Keratinocyte (primary cell): ENCODE results near the gene IKZF1.

Experiments used
- EZH2 ChIP-seq: IDR thresholded peaks from one replicate; pipeline ENCODE4 v1.6.1; 2012; ENCODE audit warnings: inconsistent platforms, mild to moderate bottlenecking, low read length, moderate library complexity
- TF ChIP-seq, protein P1 (sequence below), 3 experiments: IDR thresholded peaks in 1 of 3; conservative IDR thresholded peaks in 1 of 3; optimal IDR thresholded peaks in 1 of 3; 2 replicates in 2 of 3; 3 replicates in 1 of 3; pipeline versions ENCODE3 to v1.5.1; 2011; ENCODE audit warnings: low read length in 3 of 3, mild to moderate bottlenecking in 3 of 3, moderate library complexity in 2 of 3, control low read depth in 1 of 3, inconsistent platforms in 1 of 3; ENCODE audit not compliant: insufficient read depth in 2 of 3; ENCODE audit errors: extremely low read depth in 1 of 3

DNA sequence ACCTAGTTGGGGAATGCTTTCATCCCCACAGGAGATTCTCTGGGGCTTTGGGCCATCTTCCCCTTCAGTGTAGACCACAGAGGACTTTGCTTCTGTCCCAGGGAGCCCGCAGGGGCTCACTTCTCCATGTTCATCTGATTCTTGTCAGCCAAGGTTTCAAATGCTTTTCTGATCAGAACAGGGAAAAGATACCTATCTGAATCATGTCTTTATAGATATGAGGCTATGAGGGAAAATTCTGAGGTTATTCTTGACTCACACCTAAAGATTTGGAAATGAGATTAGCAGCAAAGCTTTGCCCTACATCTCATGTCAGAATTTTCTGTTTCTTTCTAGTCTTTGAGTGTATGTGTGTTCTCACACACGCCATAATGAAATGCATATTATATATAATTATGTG, 92.3 kb downstream of the IKZF1 start:
- TF ChIP-seq, protein P1, sequence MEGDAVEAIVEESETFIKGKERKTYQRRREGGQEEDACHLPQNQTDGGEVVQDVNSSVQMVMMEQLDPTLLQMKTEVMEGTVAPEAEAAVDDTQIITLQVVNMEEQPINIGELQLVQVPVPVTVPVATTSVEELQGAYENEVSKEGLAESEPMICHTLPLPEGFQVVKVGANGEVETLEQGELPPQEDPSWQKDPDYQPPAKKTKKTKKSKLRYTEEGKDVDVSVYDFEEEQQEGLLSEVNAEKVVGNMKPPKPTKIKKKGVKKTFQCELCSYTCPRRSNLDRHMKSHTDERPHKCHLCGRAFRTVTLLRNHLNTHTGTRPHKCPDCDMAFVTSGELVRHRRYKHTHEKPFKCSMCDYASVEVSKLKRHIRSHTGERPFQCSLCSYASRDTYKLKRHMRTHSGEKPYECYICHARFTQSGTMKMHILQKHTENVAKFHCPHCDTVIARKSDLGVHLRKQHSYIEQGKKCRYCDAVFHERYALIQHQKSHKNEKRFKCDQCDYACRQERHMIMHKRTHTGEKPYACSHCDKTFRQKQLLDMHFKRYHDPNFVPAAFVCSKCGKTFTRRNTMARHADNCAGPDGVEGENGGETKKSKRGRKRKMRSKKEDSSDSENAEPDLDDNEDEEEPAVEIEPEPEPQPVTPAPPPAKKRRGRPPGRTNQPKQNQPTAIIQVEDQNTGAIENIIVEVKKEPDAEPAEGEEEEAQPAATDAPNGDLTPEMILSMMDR (optimal IDR thresholded peaks at IDR 0.05 in 1 of 3, IDR thresholded peaks at IDR 0.05 in 1 of 3, conservative IDR thresholded peaks at IDR 0.05 in 1 of 3; ENCODE audit: extremely low read depth in 1 of 3, insufficient read depth in 2 of 3, low read length in 3 of 3), result no peak
- no peak for TF ChIP-seq EZH2
